Islet of Langerhans (tissue), 1 donor: Measurements from ENCODE around the gene PPP6R2.

ENCODE experiments used
- FAIRE-seq: peaks from one replicate; lab custom pipeline; 2011; peaks lifted over from hg19 to GRCh38; lab: Jason Lieb, UNC

PPP6R2 gene

GRCh38 chr22:50306753-50307749, 36.1 kb upstream of the PPP6R2 start, which contains the start of gene PLXNB2:
PLXNB2 (minus strand) TSS chr22:50307646; CDS start chr22:50290584, 17,062 bp downstream.
- no peak for FAIRE-seq

GRCh38 chr22:50307890-50308596, 35.1 kb upstream of the PPP6R2 start:
- FAIRE-seq: no peak

- no peak for FAIRE-seq
These were observed 34.6 kb upstream of the PPP6R2 start for GRCh38 chr22:50308597-50308935.

GRCh38 chr22:50308986-50309600, 34.0 kb upstream of the PPP6R2 start:
- no peak for FAIRE-seq

- no peak for FAIRE-seq
These were observed 33.5 kb upstream of the PPP6R2 start for GRCh38 chr22:50309601-50309991.

- FAIRE-seq: no peak
These were observed 33.0 kb upstream of the PPP6R2 start for GRCh38 chr22:50310031-50310722.

- no peak for FAIRE-seq
These were observed 32.1 kb upstream of the PPP6R2 start for GRCh38 chr22:50310949-50311444.

- no peak for FAIRE-seq
These were observed 31.3 kb upstream of the PPP6R2 start for GRCh38 chr22:50311606-50312351.

GRCh38 chr22:50312371-50312770, 30.8 kb upstream of the PPP6R2 start:
- no peak for FAIRE-seq

GRCh38 chr22:50313021-50313420, 30.1 kb upstream of the PPP6R2 start:
- no peak for FAIRE-seq

GRCh38 chr22:50313600-50313999, 29.5 kb upstream of the PPP6R2 start:
- no peak for FAIRE-seq

GRCh38 chr22:50314081-50314454, 29.1 kb upstream of the PPP6R2 start:
- no peak for FAIRE-seq

- no peak for FAIRE-seq
These were observed 28.5 kb upstream of the PPP6R2 start for GRCh38 chr22:50314455-50315288.

GRCh38 chr22:50315289-50316113, 27.6 kb upstream of the PPP6R2 start:
- FAIRE-seq: no peak

GRCh38 chr22:50316114-50317065, 26.7 kb upstream of the PPP6R2 start:
- no peak for FAIRE-seq

- no peak for FAIRE-seq
These were observed 25.9 kb upstream of the PPP6R2 start for GRCh38 chr22:50317178-50317577.

GRCh38 chr22:50317674-50318073, 25.5 kb upstream of the PPP6R2 start:
- no peak for FAIRE-seq

GRCh38 chr22:50318356-50318697, 24.8 kb upstream of the PPP6R2 start:
- FAIRE-seq: no peak
